ENCODE measurements around the gene CLN5.

CLN5 gene

GRCh38 chr13:77022341-77022740 is 30.5 kb downstream of the CLN5 start:
- DNase-seq, result no peak

GRCh38 chr13:77026255-77026860 is 34.5 kb downstream of the CLN5 start:
- peak; percentile 81 to 83 for DNase-seq

GRCh38 chr13:77026861-77027621 is 35.2 kb downstream of the CLN5 start, which contains the start of gene FBXL3:
Gene FBXL3, minus strand, starts transcription at chr13:77027159. Its CDS starts 5,299 bp downstream, at chr13:77021860.
- DNase-seq, result peak; percentile 86 to 88

- DNase-seq, result no peak
Measured at GRCh38 chr13:77028202-77028601, 36.3 kb downstream of the CLN5 start.

GRCh38 chr13:77029436-77029835 is 37.6 kb downstream of the CLN5 start:
- DNase-seq, result no peak

- DNase-seq, result no peak
Measured at GRCh38 chr13:77031656-77032243, 39.9 kb downstream of the CLN5 start.

GRCh38 chr13:77033717-77034302 is 41.9 kb downstream of the CLN5 start:
- DNase-seq, result no peak

GRCh38 chr13:77034881-77035280 is 43.0 kb downstream of the CLN5 start:
- no peak for DNase-seq

- no peak for DNase-seq
Measured at GRCh38 chr13:77036279-77036678, 44.4 kb downstream of the CLN5 start.

GRCh38 chr13:77038907-77039480 is 47.1 kb downstream of the CLN5 start:
- no peak for DNase-seq

GRCh38 chr13:77040076-77040475 is 48.2 kb downstream of the CLN5 start:
- DNase-seq, result no peak

GRCh38 chr13:77040835-77041234 is 49.0 kb downstream of the CLN5 start:
- no peak for DNase-seq

- no peak for DNase-seq
Measured at GRCh38 chr13:77042566-77043177, 50.8 kb downstream of the CLN5 start.

GRCh38 chr13:77047649-77048343 is 55.9 kb downstream of the CLN5 start:
- no peak for DNase-seq

- no peak for DNase-seq
Measured at GRCh38 chr13:77048681-77049080, 56.8 kb downstream of the CLN5 start.

GRCh38 chr13:77053192-77053591 is 61.3 kb downstream of the CLN5 start:
- no peak for DNase-seq

Measured in CD4-positive, alpha-beta T cell treated with Interleukin-4 for 1 hour (primary cell).